Omental fat pad (tissue), 4 donors: ENCODE measurements around the gene SPART. TPM values are rescaled to one million over a fixed set of nuclear protein-coding genes. Genes with fewer than 3 reads are reported as not detected.

Experiments used
- ATAC-seq: fragments of 150-250 bp; one replicate; pipeline ENCODE4 v1.9.1; 2016; ENCODE audit warnings: mild to moderate bottlenecking, moderate library complexity; ENCODE audit not compliant: low FRiP score
- DNase-seq: peaks from one replicate; pipeline ENCODE4 v3.0.0-alpha.2; 2019; ENCODE audit warnings: low spot score
- CTCF ChIP-seq, 3 donors: fragments of 450-650 bp; IDR thresholded peaks; one replicate each; pipeline ENCODE4 v1.5.1; 2016 to 2017; ENCODE audit warnings: antibody characterized with exemption in 3 of 3, mild to moderate bottlenecking in 3 of 3, moderate library complexity in 2 of 3
- total RNA-seq, 4 donors: library from RNA; depleted of rRNA; stranded (reverse); fragments of >200 nt; gene quantifications; one replicate each; pipeline ENCODE4 v1.1.0, GENCODE V29; 2016

Gene SPART, protein sequence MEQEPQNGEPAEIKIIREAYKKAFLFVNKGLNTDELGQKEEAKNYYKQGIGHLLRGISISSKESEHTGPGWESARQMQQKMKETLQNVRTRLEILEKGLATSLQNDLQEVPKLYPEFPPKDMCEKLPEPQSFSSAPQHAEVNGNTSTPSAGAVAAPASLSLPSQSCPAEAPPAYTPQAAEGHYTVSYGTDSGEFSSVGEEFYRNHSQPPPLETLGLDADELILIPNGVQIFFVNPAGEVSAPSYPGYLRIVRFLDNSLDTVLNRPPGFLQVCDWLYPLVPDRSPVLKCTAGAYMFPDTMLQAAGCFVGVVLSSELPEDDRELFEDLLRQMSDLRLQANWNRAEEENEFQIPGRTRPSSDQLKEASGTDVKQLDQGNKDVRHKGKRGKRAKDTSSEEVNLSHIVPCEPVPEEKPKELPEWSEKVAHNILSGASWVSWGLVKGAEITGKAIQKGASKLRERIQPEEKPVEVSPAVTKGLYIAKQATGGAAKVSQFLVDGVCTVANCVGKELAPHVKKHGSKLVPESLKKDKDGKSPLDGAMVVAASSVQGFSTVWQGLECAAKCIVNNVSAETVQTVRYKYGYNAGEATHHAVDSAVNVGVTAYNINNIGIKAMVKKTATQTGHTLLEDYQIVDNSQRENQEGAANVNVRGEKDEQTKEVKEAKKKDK
- 10 to 100 TPM; 70.7 to 98.0 (median 73.6) TPM for total RNA-seq

DNA sequence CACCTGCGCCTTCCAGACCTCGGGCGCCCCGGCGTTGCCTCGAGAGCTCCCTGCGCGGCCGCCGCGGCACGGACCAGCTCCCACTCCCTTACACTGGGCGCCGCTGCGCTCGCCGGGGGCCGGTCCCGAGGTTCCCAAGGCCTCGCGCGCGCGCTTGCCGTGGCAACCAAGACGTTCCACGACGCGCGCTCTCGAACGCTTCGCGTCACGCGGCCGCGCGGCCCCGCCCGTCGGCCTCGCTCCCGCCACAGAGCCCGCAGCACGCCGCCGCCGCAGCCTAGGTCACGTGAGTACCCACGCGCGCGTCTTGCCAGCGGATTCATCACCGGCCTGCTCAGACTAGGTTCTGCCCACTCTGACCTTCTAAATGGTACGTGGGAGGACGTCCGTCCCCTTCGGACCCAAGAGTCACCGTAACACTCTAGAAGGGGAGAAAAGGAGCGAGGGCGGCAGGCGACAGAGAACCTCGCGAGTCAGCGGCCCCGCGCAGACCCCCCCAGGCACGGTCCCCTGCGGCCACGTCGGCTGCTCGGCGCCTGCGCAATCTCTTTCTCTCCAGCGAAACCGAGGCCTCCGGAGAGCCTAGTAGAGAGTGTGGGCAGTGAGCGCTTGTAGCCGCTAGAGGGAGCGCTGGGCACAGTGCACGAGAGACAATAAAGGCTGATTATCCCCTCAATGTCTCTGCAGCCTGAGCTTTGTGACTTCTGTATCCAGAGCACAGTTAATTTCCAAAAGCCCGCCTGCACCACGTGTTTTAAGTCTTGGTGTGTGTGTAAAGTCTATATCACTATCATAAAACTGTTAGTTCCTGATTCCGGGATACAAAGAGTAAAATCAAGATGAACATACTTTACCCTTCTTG is at the start of gene SPART:
SPART (minus strand) TSS at position 173 of the 862 bp plus-strand sequence. CDS start 10,564 bp downstream, outside the sequence.
- DNase-seq (peak; percentile 88), ATAC-seq (peak; percentile 95)
- peak in 1 of 3 donors; percentile 89 for TF ChIP-seq CTCF (IDR thresholded peaks at IDR 0.05)

GRCh38 chr13:36395280-36395679 is 49.1 kb upstream of the SPART start:
- no peak for TF ChIP-seq CTCF (IDR thresholded peaks at IDR 0.05)
- ATAC-seq: peak; percentile 68
- no peak for DNase-seq

- DNase-seq (no peak), ATAC-seq (no peak)
- TF ChIP-seq CTCF (IDR thresholded peaks at IDR 0.05): no peak
Measured at GRCh38 chr13:36385489-36385888, 39.3 kb upstream of the SPART start.

GRCh38 chr13:36382030-36382429 is 35.8 kb upstream of the SPART start:
- ATAC-seq (no peak), DNase-seq (no peak)
- TF ChIP-seq CTCF (IDR thresholded peaks at IDR 0.05): no peak

DNA sequence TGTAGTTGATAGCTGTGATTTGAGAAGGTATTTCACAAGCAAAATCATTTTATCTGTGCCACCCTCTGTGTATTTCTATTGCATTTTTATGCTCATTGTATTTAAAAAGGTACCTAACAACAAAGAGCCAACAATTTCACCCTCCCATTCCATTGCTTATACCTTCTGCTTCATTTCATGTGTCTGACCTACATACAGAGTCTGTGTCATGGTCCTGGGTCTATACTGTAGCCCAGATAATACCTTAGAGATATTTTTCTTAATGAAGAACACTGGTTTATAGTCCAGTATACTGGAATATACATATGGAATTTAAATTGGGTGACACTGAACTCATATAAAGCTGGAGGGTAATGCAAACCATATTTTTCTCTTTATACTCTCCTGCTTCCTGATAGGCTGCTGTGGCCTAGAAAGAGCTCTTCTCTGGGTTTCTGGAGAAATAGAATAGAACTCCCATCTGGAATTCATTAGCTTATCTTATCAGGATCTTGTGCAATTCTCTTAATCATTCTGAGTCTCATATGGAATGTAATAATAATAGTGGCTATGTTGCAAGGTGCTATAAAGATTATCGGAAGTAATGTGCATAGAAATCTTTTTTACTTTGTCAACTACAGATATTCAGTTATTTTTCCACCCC is 31.8 kb upstream of the SPART start:
- ATAC-seq (no peak), DNase-seq (no peak)
- TF ChIP-seq CTCF (IDR thresholded peaks at IDR 0.05): no peak

GRCh38 chr13:36374063-36374462 is 27.9 kb upstream of the SPART start:
- TF ChIP-seq CTCF (IDR thresholded peaks at IDR 0.05): no peak
- ATAC-seq: no peak
- no peak for DNase-seq
